Measurements from ENCODE around the gene DDR1.
"Not testable (repeated sequence)": the region's sequence is repeated elsewhere in the genome, so short reads cannot be mapped to it uniquely, and the experiment has no call there.

Gene DDR1

DNA sequence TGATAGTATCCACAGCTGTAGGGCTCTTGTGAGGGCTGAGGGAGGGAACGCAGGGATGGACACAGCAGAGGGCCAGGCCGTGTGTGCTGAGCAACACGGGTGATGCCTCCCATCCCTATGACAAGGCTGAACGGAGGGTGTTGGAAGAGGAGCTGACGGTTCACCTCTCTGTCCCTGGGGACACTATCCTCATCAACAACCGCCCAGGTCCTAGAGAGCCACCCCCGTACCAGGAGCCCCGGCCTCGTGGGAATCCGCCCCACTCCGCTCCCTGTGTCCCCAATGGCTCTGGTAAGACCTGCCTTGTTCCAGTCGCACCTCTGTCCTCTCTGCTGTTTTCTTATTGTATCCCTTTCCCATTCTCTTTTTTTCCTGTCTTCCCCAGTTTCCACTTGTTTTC, 10.1 kb downstream of the DDR1 start:
- DNase-seq (ENCODE audit: low read depth) = no peak

DNA sequence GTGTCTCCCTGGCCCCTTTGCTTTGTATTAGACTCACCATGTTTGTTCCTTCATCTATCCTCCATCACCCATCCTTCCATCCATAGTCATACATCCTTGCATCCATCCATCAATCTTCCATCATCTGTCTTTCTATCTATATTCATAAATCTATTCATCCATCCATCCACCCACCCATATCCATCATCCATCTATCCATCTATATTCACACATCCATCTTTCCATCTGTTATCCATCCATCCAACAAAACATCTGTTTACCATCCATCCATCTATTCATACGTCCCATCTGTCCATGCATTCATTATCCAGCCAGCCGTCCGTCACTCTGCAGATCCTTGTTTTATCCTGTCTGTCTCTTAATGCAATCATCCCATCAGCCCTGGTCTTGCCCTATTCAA, 10.6 kb downstream of the DDR1 start:
- no peak for DNase-seq (ENCODE audit: low read depth)

DNA sequence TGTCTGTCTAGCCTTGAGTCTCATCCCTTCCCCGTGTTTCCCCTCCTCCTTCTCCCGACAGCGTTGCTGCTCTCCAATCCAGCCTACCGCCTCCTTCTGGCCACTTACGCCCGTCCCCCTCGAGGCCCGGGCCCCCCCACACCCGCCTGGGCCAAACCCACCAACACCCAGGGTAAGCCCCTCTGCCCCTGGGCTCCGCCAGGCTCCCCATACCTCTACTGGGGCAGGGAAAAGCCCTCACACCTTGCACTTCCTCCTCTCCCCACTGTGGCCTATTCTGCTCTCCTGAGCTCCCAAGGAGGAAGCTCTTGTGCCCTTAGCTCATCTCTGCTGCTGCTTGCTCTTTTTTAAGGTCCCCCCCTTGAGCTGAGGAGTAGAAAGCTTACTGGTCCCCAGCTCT, 11.0 kb downstream of the DDR1 start:
- no peak for DNase-seq (ENCODE audit: low read depth)

DNA sequence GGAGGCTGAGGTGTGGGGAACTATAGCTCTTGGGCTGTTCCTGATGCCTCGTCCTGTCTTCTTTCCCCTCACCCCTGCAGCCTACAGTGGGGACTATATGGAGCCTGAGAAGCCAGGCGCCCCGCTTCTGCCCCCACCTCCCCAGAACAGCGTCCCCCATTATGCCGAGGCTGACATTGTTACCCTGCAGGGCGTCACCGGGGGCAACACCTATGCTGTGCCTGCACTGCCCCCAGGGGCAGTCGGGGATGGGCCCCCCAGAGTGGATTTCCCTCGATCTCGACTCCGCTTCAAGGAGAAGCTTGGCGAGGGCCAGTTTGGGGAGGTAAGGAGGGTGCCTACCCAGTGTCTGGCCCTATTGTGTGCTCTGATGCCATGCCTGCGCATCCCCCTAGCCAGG, 12.2 kb downstream of the DDR1 start:
- no peak for DNase-seq (ENCODE audit: low read depth)

DNA sequence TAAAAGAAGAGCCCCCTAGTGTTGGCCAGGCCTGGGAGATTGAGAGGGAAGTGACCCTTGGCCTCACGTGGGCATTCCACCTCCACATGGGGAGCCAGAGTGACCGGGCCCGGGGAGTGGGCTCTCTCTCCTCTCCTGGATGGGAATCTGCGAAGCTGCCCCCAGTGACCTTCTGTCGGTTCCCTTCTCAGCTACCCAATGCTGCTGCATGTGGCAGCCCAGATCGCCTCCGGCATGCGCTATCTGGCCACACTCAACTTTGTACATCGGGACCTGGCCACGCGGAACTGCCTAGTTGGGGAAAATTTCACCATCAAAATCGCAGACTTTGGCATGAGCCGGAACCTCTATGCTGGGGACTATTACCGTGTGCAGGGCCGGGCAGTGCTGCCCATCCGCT, 13.6 kb downstream of the DDR1 start:
- DNase-seq (ENCODE audit: low read depth) = no peak

DNA sequence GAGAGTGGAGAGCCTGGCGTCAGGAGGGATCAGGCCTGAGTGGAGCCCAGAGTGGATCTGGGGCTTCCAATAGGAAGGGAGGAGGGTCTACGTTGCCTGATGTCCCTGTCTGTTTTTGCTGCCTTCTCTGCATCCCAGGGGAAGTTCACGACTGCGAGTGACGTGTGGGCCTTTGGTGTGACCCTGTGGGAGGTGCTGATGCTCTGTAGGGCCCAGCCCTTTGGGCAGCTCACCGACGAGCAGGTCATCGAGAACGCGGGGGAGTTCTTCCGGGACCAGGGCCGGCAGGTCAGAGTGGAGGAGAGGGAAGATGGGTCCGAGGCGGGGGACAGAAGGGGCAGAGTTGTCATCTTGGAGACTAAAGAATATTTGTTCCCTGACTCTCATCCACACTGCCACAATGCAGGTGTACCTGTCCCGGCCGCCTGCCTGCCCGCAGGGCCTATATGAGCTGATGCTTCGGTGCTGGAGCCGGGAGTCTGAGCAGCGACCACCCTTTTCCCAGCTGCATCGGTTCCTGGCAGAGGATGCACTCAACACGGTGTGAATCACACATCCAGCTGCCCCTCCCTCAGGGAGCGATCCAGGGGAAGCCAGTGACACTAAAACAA, 14.5 kb downstream of the DDR1 start:
- no peak for DNase-seq (ENCODE audit: low read depth)

DNA sequence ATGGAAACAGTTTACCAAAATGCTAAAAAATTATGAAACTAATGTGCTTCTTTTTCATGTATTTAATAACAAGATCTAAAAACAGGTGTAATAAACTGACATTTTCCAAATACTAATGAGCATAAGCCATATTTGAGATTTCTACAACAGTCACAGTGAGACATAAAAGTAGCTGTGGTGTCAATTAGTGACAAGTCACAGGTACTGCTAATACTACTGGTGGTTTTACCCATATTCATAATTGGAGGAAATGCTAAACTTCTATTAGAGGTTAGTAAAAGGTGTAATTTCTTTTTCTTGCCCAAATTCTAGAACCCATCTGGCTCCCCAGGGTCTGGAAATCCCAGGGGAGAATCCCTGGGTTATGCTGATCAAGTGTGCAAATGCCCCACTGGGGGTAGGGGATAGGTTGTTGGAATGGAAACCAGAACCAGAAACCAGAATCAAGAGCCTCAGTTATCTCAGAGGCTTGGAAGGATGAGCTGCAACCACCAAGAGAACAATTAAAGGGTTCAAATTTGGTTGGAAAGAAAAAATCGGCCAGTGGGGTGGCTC, 16.6 kb downstream of the DDR1 start:
- no peak for DNase-seq (ENCODE audit: low read depth)

DNA sequence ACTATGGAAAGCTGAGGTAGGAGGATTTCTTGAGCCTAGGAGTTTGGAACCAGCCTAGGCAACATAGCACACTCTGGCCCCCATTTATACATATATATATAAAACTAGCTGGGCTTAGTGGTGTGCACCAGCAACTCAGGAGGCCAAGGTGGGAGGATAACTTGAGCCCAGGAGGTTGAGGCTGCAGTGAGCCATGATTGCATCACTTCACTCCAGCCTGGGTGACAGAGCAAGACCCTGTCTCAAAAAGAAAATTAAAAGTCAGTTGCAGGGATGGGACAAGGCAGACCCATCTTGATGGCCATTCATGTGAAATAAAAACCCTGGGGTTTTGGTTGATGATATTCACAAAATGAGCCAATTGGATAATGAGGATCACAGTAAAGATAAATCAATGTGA, 17.1 kb downstream of the DDR1 start:
- DNase-seq (ENCODE audit: low read depth) = no peak

DNA sequence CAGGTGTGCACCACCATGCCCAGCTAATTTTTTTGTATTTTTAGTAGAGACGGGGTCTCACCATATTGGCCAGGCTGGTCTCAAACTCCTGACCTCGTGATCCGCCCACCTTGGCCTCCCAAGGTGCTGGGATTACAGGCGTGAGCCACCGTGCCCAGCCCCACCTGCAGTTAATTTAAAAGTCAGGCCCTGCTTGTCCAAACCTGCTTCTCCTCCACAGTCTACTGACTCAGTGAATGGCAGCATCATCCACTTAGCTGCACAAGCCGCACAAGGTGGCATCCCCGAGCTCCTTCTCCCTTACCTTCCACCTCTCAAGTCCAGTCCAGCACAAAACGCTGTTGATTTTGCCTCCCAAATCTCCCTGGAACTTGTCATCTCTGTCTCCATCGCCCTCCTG, 17.9 kb downstream of the DDR1 start:
- not testable (repeated sequence) for DNase-seq (ENCODE audit: low read depth)

DNA sequence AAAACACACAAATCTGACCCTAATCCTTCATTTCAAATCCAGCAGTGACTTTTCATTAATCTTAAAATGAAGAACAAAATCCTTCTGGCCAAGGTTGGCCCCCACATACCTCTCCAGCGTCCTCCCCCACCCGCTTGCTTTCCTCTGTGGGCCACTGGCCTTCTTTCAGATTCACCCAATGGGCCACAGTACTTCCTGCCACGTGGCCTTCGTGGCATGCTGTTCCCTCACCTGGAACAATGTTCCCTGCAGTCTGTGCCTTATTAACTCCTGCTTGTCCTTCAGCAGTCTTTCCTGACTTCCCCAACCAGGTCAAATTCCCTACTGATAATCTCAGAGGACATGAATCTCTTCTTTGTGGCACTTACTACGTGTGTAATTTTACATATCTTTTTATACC, 18.4 kb downstream of the DDR1 start:
- DNase-seq (ENCODE audit: low read depth) = no peak

DNA sequence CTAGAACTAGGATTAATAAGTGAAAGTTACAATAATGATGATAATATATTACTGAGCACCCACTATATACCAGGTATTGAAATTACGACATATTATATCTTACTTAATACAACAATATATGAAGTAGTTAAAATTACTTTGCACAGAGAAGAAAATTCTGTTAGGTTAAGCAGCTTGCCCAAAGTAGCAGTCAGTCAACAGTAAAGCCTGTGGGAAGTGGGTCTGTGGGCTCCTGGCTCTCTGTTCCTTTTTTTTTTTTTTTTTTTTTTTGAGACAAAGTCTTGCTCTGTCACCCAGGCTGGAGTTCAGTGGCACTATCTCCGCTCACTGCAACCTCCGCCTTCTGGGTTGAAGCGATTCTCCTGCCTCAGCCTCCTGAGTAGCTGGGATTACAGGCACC, 18.9 kb downstream of the DDR1 start:
- DNase-seq (ENCODE audit: low read depth) = no peak

DNA sequence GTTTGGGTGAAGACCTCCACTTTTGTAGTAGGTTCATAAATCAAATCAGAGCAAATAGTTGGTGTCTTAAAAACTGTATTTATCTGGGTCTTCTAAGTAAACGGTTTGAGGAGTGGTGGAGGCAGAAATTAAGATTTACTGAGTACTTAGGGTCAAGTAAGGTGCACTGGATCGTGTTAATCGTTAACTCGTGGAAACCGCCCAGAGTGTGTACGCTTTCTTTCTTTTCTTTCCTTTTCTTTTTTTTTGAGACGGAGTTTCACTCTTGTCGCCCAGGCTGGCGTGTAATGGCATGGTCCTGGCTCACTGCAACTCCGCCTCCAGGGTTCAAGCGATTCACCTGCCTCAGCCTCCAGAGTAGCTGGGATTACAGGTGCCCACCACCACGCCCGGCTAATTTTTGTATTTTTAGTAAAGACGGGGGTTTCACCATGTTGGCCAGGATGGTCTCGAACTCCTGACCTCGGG, 23.0 kb downstream of the DDR1 start:
- not testable (repeated sequence) for DNase-seq (ENCODE audit: low read depth)

DNA sequence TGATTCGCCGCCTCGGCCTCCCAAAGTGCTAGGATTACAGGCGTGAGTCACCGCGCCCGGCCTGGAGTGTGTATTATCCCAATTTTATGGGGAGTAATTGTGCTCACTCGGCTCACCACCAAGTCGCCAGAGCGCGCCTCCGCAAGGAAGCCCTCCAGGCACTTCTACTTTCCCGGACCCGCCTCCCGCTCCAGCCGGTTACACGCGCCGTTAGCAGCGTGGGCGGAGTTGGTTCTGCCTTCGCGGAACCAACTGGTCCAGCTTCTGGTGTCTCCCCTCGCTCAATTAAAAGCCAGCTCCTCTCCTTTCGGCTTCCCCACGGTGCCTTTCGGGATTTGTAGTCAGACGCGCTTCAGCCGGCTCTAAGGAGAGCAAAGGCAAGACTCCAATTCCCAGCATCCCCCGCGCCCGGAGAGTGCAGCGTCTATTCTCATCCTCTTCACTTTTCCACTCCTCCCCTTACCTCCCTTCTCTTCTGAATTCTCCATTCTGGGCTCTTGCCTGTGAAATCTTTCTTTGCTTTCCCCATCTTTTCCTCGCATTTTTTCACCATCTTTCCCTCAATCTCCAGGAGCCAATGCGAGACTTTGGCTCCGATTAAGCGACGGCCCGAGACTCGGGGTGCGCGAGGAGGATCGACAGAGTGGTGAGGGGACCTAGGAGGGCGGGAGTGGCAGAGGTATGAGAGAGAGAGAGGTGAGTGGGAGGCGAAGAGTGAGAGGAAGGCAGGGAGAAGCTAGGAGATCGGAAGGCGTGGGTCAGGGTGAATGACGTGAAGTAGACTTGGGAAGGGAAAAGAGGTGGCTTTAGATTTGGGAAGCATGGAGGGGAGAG, 23.7 kb downstream of the DDR1 start, which contains the start of gene GTF2H4:
Gene GTF2H4, plus strand, starts transcription at position 450 of the 834 bp plus-strand sequence.
- peak; percentile 99 for DNase-seq (ENCODE audit: low read depth)

DNA sequence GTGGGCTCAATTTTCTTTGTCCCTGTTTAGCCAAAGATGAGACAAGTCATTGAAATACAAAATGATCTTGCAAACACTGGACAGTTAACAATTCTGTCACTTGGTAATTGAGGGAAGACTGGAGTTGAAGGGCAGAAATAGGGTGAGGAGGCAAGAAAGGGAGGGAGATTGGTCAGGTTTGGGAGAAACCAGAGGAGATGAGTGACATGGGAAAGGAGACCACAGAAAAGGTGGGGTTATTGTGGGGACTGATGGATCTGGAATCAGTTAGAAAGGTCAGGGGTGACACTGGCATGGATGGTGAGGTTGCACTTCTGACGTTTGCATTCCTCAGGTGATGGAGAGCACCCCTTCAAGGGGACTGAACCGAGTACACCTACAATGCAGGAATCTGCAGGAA, 24.4 kb downstream of the DDR1 start:
- DNase-seq (ENCODE audit: low read depth) = no peak

DNA sequence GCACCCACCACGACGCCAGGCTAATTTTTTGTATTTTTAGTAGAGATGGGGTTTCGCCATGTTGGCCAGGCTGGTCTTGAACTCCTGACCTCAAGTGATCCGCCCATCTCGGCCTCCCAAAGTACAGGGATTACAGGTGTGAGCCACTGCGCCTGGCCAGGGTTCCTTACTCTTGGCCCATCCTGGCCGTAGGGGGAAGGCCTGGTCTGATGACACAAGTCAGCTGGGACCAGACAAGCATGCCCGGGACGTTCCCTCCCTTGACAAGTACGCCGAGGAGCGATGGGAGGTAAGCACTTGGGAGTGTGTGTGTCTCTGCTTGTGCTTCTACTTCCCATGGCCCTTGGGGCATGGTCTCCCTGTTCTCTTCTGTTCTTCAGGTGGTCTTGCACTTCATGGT, 26.2 kb downstream of the DDR1 start:
- DNase-seq (ENCODE audit: low read depth) = not testable (repeated sequence)

DNA sequence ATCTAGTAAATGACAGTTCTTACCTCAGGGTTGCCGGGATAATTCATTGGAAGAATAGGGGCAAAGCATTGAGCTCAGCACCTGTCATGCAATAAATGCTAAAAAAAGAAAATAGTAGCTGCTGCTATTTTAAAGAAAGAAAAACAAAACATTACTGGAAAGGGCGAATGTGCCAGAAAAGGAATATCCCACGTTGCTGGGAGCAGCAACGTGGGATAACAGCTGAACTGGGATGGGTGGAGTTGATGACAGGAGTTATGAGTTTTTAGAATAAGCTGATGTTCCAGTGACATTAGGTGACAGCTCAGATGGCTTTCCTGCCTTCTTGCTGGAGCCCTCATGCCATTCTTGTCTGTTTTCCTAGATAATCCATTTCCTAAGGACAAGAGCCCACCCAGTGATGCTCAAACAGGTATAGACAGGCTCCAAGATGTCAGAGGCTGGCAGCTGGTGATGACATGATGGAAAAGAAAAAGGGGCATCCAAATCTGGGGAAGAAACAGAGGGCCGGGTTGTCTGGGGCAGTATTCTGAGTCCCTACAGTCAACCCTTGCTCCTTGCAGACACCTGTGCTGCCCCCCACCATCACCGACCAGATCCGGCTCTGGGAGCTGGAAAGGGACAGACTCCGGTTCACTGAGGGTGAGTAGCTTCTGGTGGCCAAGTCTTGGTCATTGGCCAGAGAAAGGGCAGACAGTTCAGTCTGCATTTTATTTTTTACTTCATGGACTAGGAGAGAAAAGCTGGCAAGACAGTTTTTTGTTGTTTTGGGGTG, 28.6 kb downstream of the DDR1 start:
- DNase-seq (ENCODE audit: low read depth) = no peak

DNA sequence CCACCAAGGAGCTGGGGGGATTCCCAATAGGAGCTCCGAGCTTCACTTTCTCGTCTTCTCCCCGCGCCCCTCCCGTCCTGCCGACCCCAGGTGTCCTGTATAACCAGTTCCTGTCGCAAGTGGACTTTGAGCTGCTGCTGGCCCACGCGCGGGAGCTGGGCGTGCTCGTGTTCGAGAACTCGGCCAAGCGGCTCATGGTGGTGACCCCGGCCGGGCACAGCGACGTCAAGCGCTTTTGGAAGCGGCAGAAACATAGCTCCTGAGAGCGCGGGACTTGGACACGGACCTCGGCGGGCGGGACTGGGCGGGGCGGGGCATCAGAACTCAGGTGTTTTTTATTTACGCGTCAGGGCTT, 29.4 kb downstream of the DDR1 start:
- no peak for DNase-seq (ENCODE audit: low read depth)

DNA sequence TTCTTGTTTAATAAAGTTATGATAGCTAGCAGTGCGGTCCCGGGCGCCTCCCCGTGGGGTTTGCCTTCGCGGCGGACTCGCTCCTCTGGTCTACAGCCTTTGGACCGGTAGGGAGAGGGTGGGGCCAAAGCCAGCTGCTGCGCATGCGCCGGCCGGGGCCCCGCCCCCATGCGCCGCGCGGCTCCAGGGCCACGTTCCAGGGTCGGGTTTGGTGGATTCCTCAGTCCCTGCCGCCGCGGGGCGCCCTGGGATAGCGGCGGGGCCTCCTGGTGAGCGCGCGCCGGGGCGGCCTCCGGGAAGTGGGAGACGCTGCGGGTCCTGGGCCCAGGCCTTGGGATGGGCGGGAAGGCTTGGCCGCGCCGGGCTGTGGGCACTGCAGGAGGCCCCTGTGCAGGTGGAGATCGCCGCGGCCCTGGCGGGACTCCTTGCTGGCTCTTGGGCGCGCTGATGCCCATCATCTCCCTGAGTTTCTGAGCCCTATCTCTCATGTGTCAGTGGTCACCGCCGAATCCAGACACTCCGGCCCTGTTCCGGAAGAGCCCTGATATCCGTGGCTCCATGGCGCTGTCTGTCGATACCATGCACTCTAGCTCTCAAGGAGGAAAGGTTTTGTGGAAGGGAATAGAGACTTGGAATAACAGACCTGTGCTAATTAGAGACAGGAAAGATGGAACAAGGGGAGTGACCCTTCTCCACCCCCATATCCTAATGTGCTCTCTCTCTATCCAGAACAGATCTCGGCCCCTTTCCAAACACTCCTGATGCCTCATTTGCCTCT, 29.9 kb downstream of the DDR1 start, which contains the start of gene VARS2:
Gene VARS2, plus strand, starts transcription at position 163 of the 778 bp plus-strand sequence. Its CDS starts 599 bp downstream, at position 762.
- peak; percentile 81 for DNase-seq (ENCODE audit: low read depth)

DNA sequence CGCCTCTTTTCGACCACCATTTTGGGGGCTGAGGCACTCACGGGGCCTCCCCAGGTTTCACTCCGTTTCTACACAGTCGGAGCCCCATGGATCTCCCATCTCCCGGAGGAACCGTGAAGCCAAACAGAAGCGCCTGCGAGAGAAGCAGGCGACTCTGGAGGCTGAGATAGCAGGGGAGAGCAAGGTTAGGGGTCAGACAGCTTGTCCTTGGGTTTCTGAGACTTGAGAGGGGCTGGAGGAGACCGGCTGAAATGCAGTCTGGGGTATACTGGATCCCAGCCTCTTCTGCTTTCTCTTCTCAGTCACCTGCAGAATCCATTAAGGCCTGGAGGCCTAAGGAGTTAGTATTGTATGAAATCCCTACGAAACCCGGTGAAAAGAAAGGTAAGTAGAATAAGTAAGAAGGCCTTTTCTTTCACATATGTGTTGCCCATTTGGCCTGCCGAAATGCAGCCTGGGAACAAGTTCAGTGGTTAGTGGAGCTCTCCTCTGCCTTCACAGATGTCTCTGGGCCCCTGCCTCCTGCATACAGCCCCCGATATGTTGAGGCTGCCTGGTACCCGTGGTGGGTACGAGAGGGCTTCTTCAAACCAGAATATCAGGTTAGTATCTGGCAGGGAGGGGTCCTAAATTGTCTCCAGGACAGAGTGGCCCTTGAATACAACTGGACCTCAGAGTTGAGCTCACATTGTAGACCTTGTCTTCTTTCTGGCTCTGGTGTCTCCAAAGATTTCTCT, 30.7 kb downstream of the DDR1 start:
- no peak for DNase-seq (ENCODE audit: low read depth)

DNA sequence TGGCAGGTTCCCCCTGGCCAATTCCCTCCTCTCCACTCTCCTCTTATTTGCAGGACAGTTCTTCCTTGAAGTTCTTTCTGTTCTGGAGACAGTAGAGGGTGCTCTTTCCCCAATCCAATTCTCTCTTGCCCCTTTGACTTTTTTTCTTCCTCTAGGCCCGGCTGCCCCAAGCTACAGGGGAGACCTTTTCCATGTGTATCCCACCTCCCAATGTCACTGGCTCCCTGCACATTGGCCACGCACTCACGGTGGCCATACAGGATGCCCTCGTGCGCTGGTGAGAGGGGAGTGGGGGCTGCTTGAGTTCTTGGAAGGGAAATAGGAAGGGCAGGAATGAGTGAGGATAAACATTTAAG, 31.2 kb downstream of the DDR1 start:
- peak; percentile 64 for DNase-seq (ENCODE audit: low read depth)

DNA sequence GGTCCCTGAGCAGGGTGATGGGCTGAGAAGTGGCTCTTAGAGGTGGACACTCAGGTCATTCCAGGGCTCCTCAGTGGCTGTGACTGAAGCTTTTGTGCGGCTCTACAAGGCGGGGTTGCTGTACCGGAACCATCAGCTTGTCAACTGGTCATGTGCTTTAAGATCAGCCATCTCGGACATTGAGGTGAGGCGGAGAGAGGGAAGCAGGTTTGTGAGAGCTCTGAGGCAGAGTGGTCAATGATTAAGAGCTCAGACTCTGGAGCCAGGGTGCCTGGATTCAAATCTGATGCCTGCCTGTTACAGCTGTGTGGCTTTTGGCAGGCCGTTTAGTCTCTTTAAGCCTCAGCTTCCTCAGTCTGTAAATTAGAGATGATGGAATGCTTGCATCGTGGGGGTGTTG, 32.7 kb downstream of the DDR1 start:
- no peak for DNase-seq (ENCODE audit: low read depth)

Measured in stromal cell of bone marrow (primary cell).